ENCODE results near the gene ZNF334.

DNA sequence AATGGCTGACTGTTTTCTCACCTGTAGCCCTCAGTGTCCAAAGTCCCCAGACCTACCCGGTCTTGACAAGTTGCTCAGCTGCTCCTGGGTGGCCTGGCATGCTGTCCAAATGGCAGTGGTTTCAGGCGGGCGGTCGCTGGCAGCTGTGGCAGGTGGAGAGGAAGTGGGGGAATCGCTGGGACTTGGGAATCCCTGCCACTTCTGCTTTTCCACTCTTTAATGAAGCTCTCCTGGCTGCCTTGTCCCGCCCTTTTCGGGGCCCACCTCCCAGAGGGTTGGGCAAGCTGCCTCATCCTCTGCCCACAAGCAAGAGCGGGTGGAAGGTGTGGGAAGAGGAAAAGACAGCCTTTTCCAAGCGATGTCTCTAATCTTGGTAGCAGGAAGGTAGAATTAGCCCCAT lies 37.1 kb upstream of the ZNF334 start, which contains the start of gene OCSTAMP:
- TF ChIP-seq, protein P1, sequence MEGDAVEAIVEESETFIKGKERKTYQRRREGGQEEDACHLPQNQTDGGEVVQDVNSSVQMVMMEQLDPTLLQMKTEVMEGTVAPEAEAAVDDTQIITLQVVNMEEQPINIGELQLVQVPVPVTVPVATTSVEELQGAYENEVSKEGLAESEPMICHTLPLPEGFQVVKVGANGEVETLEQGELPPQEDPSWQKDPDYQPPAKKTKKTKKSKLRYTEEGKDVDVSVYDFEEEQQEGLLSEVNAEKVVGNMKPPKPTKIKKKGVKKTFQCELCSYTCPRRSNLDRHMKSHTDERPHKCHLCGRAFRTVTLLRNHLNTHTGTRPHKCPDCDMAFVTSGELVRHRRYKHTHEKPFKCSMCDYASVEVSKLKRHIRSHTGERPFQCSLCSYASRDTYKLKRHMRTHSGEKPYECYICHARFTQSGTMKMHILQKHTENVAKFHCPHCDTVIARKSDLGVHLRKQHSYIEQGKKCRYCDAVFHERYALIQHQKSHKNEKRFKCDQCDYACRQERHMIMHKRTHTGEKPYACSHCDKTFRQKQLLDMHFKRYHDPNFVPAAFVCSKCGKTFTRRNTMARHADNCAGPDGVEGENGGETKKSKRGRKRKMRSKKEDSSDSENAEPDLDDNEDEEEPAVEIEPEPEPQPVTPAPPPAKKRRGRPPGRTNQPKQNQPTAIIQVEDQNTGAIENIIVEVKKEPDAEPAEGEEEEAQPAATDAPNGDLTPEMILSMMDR (IDR thresholded peaks at IDR 0.05): no peak
- no peak for TF ChIP-seq POLR2A (IDR thresholded peaks at IDR 0.05)
